Pons (tissue), 1 donor: ENCODE data around the gene IGFBP3.
"Not testable (repeated sequence)": the region's sequence is repeated elsewhere in the genome, so short reads cannot be mapped to it uniquely, and the experiment has no call there.

Experiments used
- DNase-seq: peaks from one replicate; pipeline ENCODE4 v3.0.0-alpha.2; 2016; ENCODE audit warnings: low spot score

Gene IGFBP3

DNA sequence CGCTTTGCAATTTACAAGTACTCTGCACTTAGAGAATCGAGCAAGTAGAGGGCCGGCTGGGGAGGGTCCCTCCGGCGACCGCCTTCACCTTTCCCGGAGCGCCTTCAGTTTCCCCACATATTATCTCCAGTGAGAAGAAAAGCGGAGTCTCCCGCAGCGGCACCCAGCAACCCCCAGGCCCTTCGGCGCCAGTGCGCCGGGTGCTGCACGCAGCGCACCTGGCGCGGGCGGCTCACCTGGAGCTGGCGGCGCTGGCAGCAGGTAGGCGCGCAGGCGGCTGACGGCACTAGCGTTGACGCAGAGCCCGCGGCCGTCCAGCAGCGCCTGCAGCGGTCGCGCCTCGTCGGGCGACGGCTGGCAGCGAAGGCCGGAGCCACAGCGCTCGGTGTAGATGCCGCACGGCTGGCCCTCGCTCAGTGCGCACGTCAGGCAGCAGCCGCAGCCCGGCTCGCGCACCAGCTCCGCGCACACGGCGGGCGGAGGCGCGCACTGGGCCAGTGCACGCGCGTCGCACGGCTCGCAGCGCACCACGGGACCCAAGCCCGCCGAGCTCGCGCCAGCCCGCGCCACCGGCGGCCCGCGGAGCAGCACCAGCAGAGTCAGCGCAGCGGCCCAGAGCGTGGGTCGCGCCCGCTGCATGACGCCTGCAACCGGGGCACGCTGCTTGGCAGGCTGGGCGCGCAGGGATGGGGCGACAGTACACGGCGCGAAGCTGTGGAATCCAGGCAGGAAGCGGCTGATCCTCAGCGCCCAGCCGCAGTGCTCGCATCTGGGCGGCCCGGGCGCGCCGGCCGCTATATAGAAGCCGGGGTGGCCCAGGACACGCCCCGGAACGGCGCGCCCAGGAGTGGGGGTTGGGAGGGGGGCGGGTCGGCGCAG, at the start of gene IGFBP3:
TSS of gene IGFBP3 (minus strand) at position 771 of the 879 bp plus-strand sequence. CDS start at position 639, 132 bp downstream.
- DNase-seq = no peak

- DNase-seq = no peak
Observed at GRCh38 chr7:45970454-45970853, 49.4 kb upstream of the IGFBP3 start.

- no peak for DNase-seq
Observed at GRCh38 chr7:45969940-45970339, 48.9 kb upstream of the IGFBP3 start.

GRCh38 chr7:45968856-45969541, 47.9 kb upstream of the IGFBP3 start:
- DNase-seq = no peak

GRCh38 chr7:45968312-45968711, 47.2 kb upstream of the IGFBP3 start:
- no peak for DNase-seq

DNA sequence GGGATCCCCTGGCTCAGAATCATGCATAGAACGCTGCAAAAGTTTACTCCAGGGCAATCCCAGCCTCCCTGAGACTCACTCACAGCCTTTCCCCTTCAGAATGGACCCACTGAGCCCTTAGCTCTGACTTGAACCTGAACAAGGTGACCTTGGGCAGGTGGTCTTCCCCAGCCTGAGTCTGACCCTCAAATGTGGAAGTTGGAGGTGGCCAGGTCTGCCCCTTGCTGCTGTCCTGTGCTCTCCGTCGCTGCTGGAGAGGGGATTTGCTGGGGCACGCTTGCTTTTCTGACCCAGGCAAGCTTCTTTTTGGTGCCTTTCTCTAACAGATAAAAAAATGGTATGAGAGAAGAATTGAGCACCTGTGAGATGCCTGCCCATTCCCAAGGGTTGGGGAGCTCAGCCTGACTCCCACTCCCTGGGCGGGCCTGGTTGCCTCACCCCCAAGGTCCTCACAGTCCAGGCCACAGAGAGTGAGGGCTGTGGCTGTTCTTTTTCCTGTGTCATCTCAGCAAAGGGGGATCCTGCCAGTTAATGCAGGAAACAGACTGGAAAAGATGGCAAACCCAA, 46.6 kb upstream of the IGFBP3 start:
- no peak for DNase-seq

GRCh38 chr7:45962861-45963260, 41.8 kb upstream of the IGFBP3 start:
- DNase-seq = no peak

DNA sequence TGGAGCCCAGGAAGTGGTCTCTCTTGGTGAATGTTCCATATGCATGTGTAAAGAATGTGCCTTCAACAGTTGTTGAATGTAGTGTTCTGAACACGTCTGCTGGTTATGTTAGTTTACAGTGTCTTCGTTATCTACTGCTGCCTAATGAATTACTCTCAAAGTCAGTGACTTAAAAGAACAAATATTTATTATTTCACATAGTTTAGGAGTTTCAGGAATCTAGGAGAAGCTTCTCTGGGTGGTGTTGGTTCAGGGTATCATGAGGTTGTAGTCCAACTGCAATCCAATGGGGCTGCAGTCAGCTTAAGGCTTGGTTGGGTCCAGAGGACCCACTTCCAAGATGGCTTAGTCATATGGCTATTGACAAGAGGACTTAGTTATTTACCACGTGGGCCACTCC, 36.6 kb upstream of the IGFBP3 start:
- DNase-seq = no peak

DNA sequence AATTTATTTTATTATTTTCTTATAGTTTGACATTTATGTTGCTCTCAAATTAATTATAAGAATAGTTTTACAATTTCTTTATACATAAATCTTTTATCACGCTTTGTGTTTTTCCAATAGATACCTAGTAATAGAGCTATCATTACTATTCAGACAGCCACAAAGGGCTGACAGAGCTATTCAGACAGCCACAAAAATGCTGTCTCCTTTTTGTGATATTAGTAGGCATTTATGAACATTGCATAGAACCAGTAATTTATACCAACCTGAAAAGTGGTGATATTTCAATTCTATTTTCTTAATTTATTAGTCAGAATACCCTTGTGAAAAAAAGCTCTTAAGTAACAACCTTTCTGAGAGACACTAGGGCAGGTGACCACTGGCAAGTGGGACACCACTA, 34.2 kb upstream of the IGFBP3 start:
- DNase-seq = no peak

DNA sequence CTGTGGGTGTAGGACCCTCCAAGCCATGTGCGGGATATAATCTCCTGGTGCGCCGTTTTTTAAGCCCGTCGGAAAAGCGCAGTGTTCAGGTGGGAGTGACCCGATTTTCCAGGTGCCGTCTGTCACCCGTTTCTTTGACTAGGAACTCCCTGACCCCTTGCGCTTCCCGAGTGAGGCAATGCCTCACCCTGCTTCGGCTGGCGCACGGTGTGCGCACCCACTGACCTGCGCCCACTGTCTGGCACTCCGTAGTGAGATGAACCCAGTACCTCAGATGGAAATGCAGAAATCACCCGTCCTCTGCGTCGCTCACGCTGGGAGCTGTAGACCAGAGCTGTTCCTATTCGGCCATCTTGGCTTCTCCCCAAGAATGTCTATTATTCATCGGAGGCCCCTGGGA, 32.0 kb upstream of the IGFBP3 start:
- not testable (repeated sequence) for DNase-seq

DNA sequence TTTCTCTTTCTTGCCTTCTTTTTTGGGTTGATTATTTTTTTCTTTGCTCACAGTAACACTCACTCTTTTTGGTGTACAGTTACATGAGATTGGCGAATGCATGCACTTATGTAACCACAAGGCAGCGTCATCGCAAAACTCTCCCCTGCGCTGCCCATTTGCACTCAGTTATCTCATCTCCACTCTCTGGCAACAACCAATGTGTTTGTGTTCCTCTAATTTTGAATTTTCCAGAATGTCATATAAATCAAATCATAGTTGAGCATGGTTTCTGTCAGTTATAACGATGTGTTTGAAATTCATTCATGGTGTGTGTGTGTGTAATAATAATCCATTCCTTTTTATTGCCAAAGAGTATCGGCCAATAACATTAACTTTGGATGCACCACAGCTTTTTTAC, 23.0 kb upstream of the IGFBP3 start:
- DNase-seq = no peak

- DNase-seq = no peak
Observed at GRCh38 chr7:45940939-45941338, 19.9 kb upstream of the IGFBP3 start.

DNA sequence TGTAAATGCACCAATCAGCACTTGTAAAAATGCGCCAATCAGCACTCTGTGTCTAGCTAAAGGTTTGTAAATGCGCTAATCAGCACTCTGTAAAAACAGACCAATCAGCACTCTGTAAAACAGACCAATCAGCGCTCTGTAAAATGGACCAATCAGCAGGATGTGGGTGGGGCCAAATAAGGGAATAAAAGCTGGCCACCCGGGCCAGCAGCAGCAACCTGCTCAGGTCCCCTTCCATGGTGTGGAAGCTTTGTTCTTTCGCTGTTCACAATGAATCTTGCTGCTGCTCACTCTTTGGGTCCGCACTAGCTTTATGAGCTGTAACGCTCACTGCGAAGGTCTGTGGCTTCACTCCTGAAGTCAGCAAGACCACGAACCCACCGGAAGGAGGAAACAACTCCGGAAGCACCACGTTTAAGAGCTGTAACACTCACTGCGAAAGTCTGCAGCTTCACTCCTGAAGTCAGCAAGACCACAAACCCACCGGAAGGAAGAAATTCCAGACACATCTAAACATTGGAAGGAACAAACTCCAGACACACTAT, 19.2 kb upstream of the IGFBP3 start:
- DNase-seq = not testable (repeated sequence)

DNA sequence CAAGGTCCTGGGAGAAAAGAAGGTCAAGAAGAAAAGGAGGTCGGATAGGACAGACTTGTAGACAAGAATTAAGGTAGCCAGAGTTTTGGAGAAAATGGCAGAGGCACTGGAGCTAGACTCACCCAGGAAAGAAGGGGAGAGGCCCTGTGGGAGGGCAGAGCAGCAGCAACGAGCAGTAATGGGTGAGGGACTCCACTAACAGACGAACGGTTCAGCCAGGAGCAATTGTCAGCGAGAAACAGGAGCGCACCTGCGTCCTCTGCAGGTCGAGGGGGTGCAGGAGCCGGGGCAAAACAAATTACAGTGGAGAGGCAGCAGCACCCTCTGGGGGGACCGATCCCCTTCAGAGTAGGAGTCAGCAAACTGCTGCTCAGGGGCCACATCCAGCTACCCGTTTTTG, 18.5 kb upstream of the IGFBP3 start:
- no peak for DNase-seq

GRCh38 chr7:45938626-45939302, 17.7 kb upstream of the IGFBP3 start:
- no peak for DNase-seq

DNA sequence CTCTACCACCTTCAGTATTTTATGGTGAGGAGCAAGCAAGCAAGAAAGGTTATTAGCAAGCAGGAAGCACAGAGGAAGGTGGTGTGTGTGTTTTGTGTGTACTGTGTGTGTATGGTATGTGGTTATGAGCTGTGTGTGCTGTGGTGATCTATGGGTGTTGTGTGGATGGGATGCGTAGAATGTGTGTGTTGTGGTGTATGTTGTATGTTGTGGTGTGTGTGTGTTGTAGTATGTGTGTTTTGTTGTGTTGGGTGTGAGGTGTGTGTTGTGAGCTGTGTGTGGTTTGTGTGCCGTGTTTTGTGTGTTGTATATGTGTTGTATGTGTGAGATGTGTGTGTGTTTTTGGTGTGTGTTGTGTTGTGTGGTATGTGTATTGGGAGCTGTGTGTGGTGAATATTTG, 16.8 kb upstream of the IGFBP3 start:
- no peak for DNase-seq

GRCh38 chr7:45937301-45937700, 16.2 kb upstream of the IGFBP3 start:
- no peak for DNase-seq

DNA sequence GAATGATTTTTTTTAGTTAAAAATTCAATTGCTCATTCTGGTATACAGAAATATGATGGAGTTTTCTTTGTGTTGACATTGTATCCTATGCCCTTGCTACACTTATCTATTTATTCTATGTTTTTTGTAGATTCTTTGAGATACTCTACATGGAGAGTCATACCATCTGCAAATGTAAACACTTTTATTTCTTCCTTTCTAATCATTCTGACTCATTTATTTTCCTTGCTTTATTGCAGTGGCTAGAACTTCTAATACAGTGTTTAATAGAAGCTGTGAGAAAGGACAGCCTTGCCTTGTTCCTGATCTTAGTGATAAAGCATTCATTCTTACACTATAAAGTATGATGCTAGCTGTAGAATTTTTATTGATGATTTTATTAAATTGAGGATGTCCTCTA, 9.9 kb upstream of the IGFBP3 start:
- no peak for DNase-seq

DNA sequence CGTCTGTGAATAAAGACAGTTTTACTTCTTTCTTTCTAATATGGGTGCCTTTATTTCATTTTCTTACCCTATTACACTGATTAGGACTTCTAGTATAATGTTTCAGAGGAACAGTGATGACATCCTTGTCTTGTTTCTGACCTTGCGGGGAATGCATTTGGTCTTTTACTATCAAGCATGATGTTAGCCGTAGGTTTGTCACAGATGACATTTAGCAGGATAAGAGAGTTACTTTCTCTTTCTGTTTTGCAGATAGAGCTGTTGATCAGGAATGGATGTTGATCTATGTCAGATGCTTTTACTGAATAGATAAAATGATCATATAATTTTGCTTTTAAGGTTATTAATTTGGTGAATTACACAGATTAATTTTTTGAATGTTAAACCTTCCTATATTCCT, 6.6 kb upstream of the IGFBP3 start:
- no peak for DNase-seq

DNA sequence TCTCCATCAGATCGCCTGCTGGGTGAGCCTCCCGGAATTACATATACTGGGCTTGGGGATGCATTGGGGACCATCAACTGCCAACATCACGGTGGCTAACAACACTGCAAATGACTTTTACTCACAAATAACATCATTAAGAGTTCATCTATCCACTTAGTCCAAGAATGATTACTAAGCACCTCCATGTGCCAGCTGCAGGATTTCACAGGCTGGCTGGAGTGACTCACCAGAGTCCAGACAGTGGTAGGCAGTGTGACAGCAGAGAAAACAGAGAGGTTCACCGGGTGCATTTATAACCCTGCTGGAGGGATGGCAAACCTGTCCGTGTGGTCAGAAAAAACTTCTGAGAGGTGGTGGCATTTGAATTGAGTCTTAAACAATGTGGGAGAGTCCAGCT, 3.2 kb upstream of the IGFBP3 start:
- DNase-seq = no peak

DNA sequence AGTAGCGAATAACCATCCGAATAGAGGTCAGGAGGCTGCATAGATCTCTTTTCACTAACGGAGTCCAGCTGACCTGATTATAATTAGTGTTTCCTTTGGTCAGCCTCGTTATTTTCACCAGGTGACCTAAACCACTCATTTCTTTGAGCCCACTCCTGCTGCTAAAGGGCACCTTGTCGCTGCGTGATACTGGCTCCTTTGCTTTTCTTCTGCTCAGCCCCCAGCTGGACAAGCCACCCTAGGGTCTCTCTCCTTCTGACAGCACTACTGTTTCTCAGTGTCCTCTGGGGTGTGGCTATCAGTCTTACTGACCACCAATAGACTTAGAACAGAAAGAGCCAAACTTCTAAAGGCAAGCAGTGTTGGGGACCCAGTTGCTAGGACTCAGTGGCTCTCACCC, 2.7 kb upstream of the IGFBP3 start:
- no peak for DNase-seq

DNA sequence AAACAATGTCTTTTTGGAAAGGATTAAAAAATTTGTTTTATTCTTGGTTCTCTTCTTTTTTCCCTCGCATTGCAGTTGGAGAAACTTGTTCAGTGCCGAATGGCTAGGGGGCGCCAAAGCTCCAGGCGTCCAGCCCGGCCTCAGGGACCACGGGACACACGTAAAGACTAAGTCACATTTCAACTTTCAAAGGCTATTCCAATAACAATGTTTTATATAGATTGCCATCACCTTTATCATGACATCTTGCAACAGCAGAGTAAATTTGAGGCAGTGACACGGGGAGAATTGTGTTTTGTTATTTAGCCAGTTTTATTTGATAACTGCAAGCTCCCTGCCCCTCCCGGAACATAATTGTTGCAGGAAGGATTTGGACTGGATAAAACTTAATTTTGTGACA, 2.2 kb upstream of the IGFBP3 start:
- peak; percentile 62 for DNase-seq
